ENCODE measurements around the gene LPIN1.

LPIN1 gene

GRCh38 chr2:11775384-11775783 is 29.0 kb downstream of the LPIN1 start:
- TF ChIP-seq TAF1 (IDR thresholded peaks at IDR 0.05; ENCODE audit: low read depth) (no peak), YY1 (IDR thresholded peaks at IDR 0.05; ENCODE audit: low read depth) (no peak), ZBTB7A (IDR thresholded peaks at IDR 0.05; ENCODE audit: low read depth) (no peak), TEAD4 (IDR thresholded peaks at IDR 0.05) (no peak), RAD21 (IDR thresholded peaks at IDR 0.05; ENCODE audit: low read depth) (no peak)
- TF ChIP-seq, protein P1, sequence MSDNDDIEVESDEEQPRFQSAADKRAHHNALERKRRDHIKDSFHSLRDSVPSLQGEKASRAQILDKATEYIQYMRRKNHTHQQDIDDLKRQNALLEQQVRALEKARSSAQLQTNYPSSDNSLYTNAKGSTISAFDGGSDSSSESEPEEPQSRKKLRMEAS (IDR thresholded peaks at IDR 0.05), result no peak

- TF ChIP-seq TAF1 (IDR thresholded peaks at IDR 0.05; ENCODE audit: low read depth) (no peak), TEAD4 (IDR thresholded peaks at IDR 0.05) (no peak)
These were observed 30.8 kb downstream of the LPIN1 start for GRCh38 chr2:11777066-11777782.

GRCh38 chr2:11777886-11778415 is 31.5 kb downstream of the LPIN1 start:
- TF ChIP-seq, protein P1 (IDR thresholded peaks at IDR 0.05), result no peak
- TF ChIP-seq TEAD4 (IDR thresholded peaks at IDR 0.05) (no peak), NFIC (IDR thresholded peaks at IDR 0.05) (no peak), EGR1 (IDR thresholded peaks at IDR 0.05) (no peak), FOXM1 (IDR thresholded peaks at IDR 0.05; ENCODE audit: borderline replicate concordance, low read depth) (no peak), EP300 (IDR thresholded peaks at IDR 0.05; ENCODE audit: borderline replicate concordance) (no peak), TAF1 (IDR thresholded peaks at IDR 0.05; ENCODE audit: low read depth) (no peak), REST (IDR thresholded peaks at IDR 0.05; ENCODE audit: low read depth) (no peak), CEBPB (IDR thresholded peaks at IDR 0.05) (no peak), TCF12 (IDR thresholded peaks at IDR 0.05; ENCODE audit: low read depth) (no peak), ZBTB7A (IDR thresholded peaks at IDR 0.05; ENCODE audit: low read depth) (no peak), RAD21 (IDR thresholded peaks at IDR 0.05; ENCODE audit: low read depth) (no peak), CREB1 (IDR thresholded peaks at IDR 0.05; ENCODE audit: low read depth) (no peak), YY1 (IDR thresholded peaks at IDR 0.05; ENCODE audit: low read depth) (no peak)
- TF ChIP-seq, protein P2, sequence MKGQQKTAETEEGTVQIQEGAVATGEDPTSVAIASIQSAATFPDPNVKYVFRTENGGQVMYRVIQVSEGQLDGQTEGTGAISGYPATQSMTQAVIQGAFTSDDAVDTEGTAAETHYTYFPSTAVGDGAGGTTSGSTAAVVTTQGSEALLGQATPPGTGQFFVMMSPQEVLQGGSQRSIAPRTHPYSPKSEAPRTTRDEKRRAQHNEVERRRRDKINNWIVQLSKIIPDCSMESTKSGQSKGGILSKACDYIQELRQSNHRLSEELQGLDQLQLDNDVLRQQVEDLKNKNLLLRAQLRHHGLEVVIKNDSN (IDR thresholded peaks at IDR 0.05), result no peak

DNA sequence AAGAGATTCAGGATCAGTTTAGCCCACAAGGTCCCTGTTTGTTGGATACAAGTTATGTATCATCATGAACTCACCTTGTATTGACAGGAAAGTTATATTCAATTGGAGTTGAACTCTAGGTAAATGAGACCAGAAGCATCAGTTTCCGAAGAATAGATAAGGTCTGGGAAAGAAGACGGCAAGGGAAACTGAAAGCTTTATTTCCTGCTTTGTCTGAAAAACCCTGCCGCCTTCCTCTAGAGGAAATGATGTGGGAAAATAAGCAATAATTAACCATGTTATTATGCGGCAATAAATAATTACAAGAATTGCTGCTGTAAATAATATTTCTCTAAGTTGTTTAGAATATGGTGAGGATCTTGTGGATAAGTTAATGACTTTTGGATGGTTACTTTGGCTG is 32.0 kb downstream of the LPIN1 start:
- TF ChIP-seq, protein P1 (IDR thresholded peaks at IDR 0.05), result no peak
- TF ChIP-seq TCF12 (IDR thresholded peaks at IDR 0.05; ENCODE audit: low read depth) (no peak), EGR1 (IDR thresholded peaks at IDR 0.05) (no peak), TAF1 (IDR thresholded peaks at IDR 0.05; ENCODE audit: low read depth) (no peak), CREB1 (IDR thresholded peaks at IDR 0.05; ENCODE audit: low read depth) (no peak), FOXM1 (IDR thresholded peaks at IDR 0.05; ENCODE audit: borderline replicate concordance, low read depth) (no peak), YY1 (IDR thresholded peaks at IDR 0.05; ENCODE audit: low read depth) (no peak), REST (IDR thresholded peaks at IDR 0.05; ENCODE audit: low read depth) (no peak), CEBPB (IDR thresholded peaks at IDR 0.05) (no peak), TEAD4 (IDR thresholded peaks at IDR 0.05) (no peak), EP300 (IDR thresholded peaks at IDR 0.05; ENCODE audit: borderline replicate concordance) (no peak)

GRCh38 chr2:11778923-11779757 is 32.7 kb downstream of the LPIN1 start:
- no peak for TF ChIP-seq FOXM1 (IDR thresholded peaks at IDR 0.05; ENCODE audit: borderline replicate concordance, low read depth)
- no peak for TF ChIP-seq ZBTB7A (IDR thresholded peaks at IDR 0.05; ENCODE audit: low read depth)
- TF ChIP-seq, protein P2 (IDR thresholded peaks at IDR 0.05), result peak; percentile 82
- TF ChIP-seq TEAD4 (IDR thresholded peaks at IDR 0.05), result no peak
- TF ChIP-seq CREB1 (IDR thresholded peaks at IDR 0.05; ENCODE audit: low read depth), result no peak
- no peak for TF ChIP-seq YY1 (IDR thresholded peaks at IDR 0.05; ENCODE audit: low read depth)
- no peak for TF ChIP-seq EP300 (IDR thresholded peaks at IDR 0.05; ENCODE audit: borderline replicate concordance)
- no peak for TF ChIP-seq REST (IDR thresholded peaks at IDR 0.05; ENCODE audit: low read depth)
- TF ChIP-seq RAD21 (IDR thresholded peaks at IDR 0.05; ENCODE audit: low read depth), result peak; percentile 93
- TF ChIP-seq EGR1 (IDR thresholded peaks at IDR 0.05), result no peak
- no peak for TF ChIP-seq TCF12 (IDR thresholded peaks at IDR 0.05; ENCODE audit: low read depth)
- TF ChIP-seq TAF1 (IDR thresholded peaks at IDR 0.05; ENCODE audit: low read depth), result no peak
- TF ChIP-seq NFIC (IDR thresholded peaks at IDR 0.05), result no peak
- no peak for TF ChIP-seq CEBPB (IDR thresholded peaks at IDR 0.05)
- TF ChIP-seq, protein P1 (IDR thresholded peaks at IDR 0.05), result peak; percentile 95
